GM12878 (cell line): ENCODE measurements around the gene HMGN3. TPM values are rescaled to one million over a fixed set of nuclear protein-coding genes. Genes with fewer than 3 reads are reported as not detected.

Experiments used
- ATAC-seq: fragments of 200-7000 bp; cut with Tn5 transposase; 3 replicates; pipeline ENCODE4 v1.9.1; 2020; ENCODE audit warnings: mild to moderate bottlenecking, moderate library complexity
- BruUV-seq: library from RNA; stranded (reverse); fragments of 400-500 nt; replicated peaks from 2 replicates; lab custom pipeline; 2021; lab: Mats Ljungman, UMichigan
- CTCF ChIA-PET: fragments of 300-600 bp; sonication (Branson Sonifier 250); formaldehyde crosslinking; extraction: SDS; loops from one replicate; lab custom pipeline; 2021; ENCODE audit warnings: inconsistent platforms; lab: Yijun Ruan, JAX
- POLR2A ChIA-PET: fragments of 350-600 bp; formaldehyde crosslinking; extraction: SDS; loops from one replicate; lab custom pipeline; 2021; ENCODE audit warnings: inconsistent platforms; lab: Charles Lee
- RAD21 ChIA-PET: fragments of 300-600 bp; sonication (Branson Sonifier 250); formaldehyde crosslinking; loops from one replicate; lab custom pipeline; 2023; ENCODE audit warnings: antibody characterized with exemption; ENCODE audit not compliant: unreplicated experiment; lab: Charles Lee
- SMC1A ChIA-PET: fragments of 300-600 bp; sonication (Branson Sonifier 250); formaldehyde crosslinking; loops from one replicate; lab custom pipeline; 2023; ENCODE audit not compliant: unreplicated experiment, uncharacterized antibody; lab: Charles Lee
- DNase-seq: peaks from one replicate; pipeline ENCODE4 v3.0.0-alpha.2; 2011; ENCODE audit warnings: low read depth, low spot score
- FAIRE-seq: peaks from 3 replicates; lab custom pipeline; 2011; peaks lifted over from hg19 to GRCh38; lab: Jason Lieb, UNC
- H2AFZ ChIP-seq: 2 replicates; pipeline ENCODE4 v1.6.0; 2011; ENCODE audit warnings: low read depth, low read length, control low read depth; ENCODE audit not compliant: control insufficient read depth
- H3K27ac ChIP-seq: 2 replicates; pipeline ENCODE4 v1.5.1; 2011; ENCODE audit warnings: control low read depth; ENCODE audit not compliant: control insufficient read depth, insufficient read depth
- H3K27me3 ChIP-seq, 2 experiments: replicated peaks in 1 of 2; 2 replicates each; pipeline versions ENCODE4 v1.6.0 to v1.6.1; 2011; ENCODE audit warnings: low read length in 1 of 2; ENCODE audit not compliant: control insufficient read depth in 2 of 2, insufficient read depth in 2 of 2
- H3K36me3 ChIP-seq, 2 experiments: 2 replicates each; pipeline ENCODE4 v1.5.1; 2011; ENCODE audit warnings: low read length in 1 of 2; ENCODE audit not compliant: control insufficient read depth in 2 of 2, insufficient read depth in 2 of 2
- H3K4me1 ChIP-seq: 2 replicates; pipeline ENCODE4 v1.6.1; 2011; ENCODE audit warnings: mild to moderate bottlenecking, low read length, moderate library complexity, mixed read lengths; ENCODE audit not compliant: control insufficient read depth, insufficient read depth
- H3K4me2 ChIP-seq: 2 replicates; pipeline ENCODE4 v1.6.0; 2011; ENCODE audit warnings: control low read depth; ENCODE audit not compliant: control insufficient read depth, insufficient read depth
- H3K4me3 ChIP-seq: fragments of 200-600 bp; sonication (generic); 2 replicates; pipeline ENCODE4 v1.5.1; 2016
- H3K79me2 ChIP-seq: 2 replicates; pipeline ENCODE4 v1.6.0; 2011; ENCODE audit warnings: low read length; ENCODE audit not compliant: control insufficient read depth, insufficient read depth
- H3K9ac ChIP-seq: 2 replicates; pipeline ENCODE4 v1.8.0; 2011; ENCODE audit warnings: low read length, control low read depth, mixed read lengths; ENCODE audit not compliant: control insufficient read depth, insufficient read depth
- H3K9me3 ChIP-seq: replicated peaks from 3 replicates; pipeline ENCODE4 v1.5.1; 2011; ENCODE audit warnings: mild to moderate bottlenecking, low read length; ENCODE audit not compliant: control insufficient read depth, insufficient read depth
- H4K20me1 ChIP-seq: 2 replicates; pipeline ENCODE4 v1.6.0; 2011; ENCODE audit not compliant: control insufficient read depth, insufficient read depth
- ELK1 ChIP-seq: IDR thresholded peaks from 2 replicates; pipeline ENCODE4 v1.6.1; 2012; ENCODE audit warnings: low read depth, low read length, improper control_type of control experiment
- GABPA ChIP-seq: IDR thresholded peaks from 2 replicates; pipeline ENCODE4 v1.6.1; 2014; ENCODE audit warnings: antibody characterized with exemption, low read depth, mild to moderate bottlenecking, inconsistent platforms
- HDAC2 ChIP-seq: fragments of 200-600 bp; sonication (generic); IDR thresholded peaks from 2 replicates; pipeline ENCODE4 v1.6.1; 2017
- KDM1A ChIP-seq: fragments of 200-600 bp; sonication (generic); IDR thresholded peaks from 2 replicates; pipeline ENCODE4 v1.6.1; 2016; ENCODE audit warnings: borderline replicate concordance
- MTA3 ChIP-seq: IDR thresholded peaks from 2 replicates; pipeline ENCODE4 v1.6.1; 2012; ENCODE audit warnings: low read length, inconsistent platforms, borderline replicate concordance
- MYC ChIP-seq: IDR thresholded peaks from 2 replicates; pipeline ENCODE4 v1.6.1; 2011; ENCODE audit warnings: mild to moderate bottlenecking, low read length, moderate library complexity, inconsistent platforms; ENCODE audit not compliant: insufficient read depth, insufficient replicate concordance, insufficient read length, severe bottlenecking
- NFYA ChIP-seq: IDR thresholded peaks from 2 replicates; pipeline ENCODE4 v1.6.1; 2011; ENCODE audit warnings: low read depth, mild to moderate bottlenecking, low read length, improper control_type of control experiment, borderline replicate concordance
- WGBS: methylation state at CpG from one replicate; pipeline ENCODE4 v1.1.6; 2016; ENCODE audit warnings: low lambda C conversion rate; ENCODE audit not compliant: insufficient replicate concordance, insufficient coverage; ENCODE audit errors: missing lambda C conversion rate; 5-methylcytosine and 5-hydroxymethylcytosine counted together
- in situ Hi-C: fragments of 300-500 bp; cut with MboI; formaldehyde crosslinking; loops from 9 replicates; pipeline ENCODE4 v1.14.3; 2018; ENCODE audit warnings: mixed read lengths
- intact Hi-C: fragments of 100-400 bp; cut with micrococcal nuclease; formaldehyde crosslinking; loops from one replicate; pipeline ENCODE4 v1.14.2; 2022; ENCODE audit not compliant: unreplicated experiment
- polyA plus RNA-seq, 11 experiments: library from polyadenylated mRNA; depleted of rRNA in 4 of 11; unstranded in 6 of 11; stranded (reverse) in 5 of 11; fragments of >200 nt; fragmentation: Nextera tagmentation in 4 of 11; fragmentation: Illumina TruSeq in 1 of 11; extraction: Ambion mirVana in 4 of 11; extraction: Trizol in 1 of 11; gene quantifications; 1 replicate in 1 of 11; 2 replicates in 10 of 11; pipeline versions ENCODE4 v1.2.1 to v1.2.3, GENCODE V29; 2011 to 2016; ENCODE audit warnings: inconsistent platforms in 2 of 11, missing spikeins in 2 of 11, low read depth in 1 of 11
- total RNA-seq, 4 experiments: library from RNA; depleted of rRNA in 3 of 4; stranded (reverse); fragments of >200 nt in 3 of 4; fragmentation: Illumina TruSeq in 1 of 4; extraction: Trizol in 1 of 4; gene quantifications; 2 replicates each; pipeline versions ENCODE4 v1.2.1 to v1.2.3, GENCODE V29; 2013 to 2021
- TF ChIP-seq, protein P1 (sequence below): fragments of 450-650 bp; formaldehyde crosslinking; IDR thresholded peaks from 2 replicates; pipeline ENCODE4 v1.4.0; 2022; ENCODE audit warnings: mild to moderate bottlenecking, moderate library complexity
- TF ChIP-seq, protein P2 (sequence below): fragments of 450-650 bp; IDR thresholded peaks from 2 replicates; pipeline ENCODE4 v1.6.1; 2016; ENCODE audit warnings: mild to moderate bottlenecking

Gene HMGN3
- total and polyA plus RNA-seq, 10 of the 15 experiments (the other 5 are each of a cell fraction or from before 2014, with no cell fraction given) = 115 to 496 (median 262) TPM

- CTCF ChIA-PET = interaction anchor here (1.8 kb wide), 1 partner anchor 10 kb away, joined by 4 read pairs; no protein-coding TSS in a partner anchor
- FAIRE-seq (no peak), DNase-seq (no peak), ATAC-seq (no peak)
- no TSS peak for BruUV-seq
- intact Hi-C loops = loop anchor here (10.0 kb wide), 1 partner anchor 256 kb away; no protein-coding TSS in a partner anchor
- Histone ChIP-seq H3K4me1 (no peaks in the 10 kb centered on the region), H2AFZ (no peak overlapping the region), H3K27ac (no peak overlapping the region), H3K36me3 (peaks cover 6 to 11% of the 10 kb centered on the region in 2 experiments; a peak in 3 of 4 replicates), H3K9ac (no peak overlapping the region), H4K20me1 (no peaks in the 10 kb centered on the region), H3K27me3 (no peaks in the 10 kb centered on the region), H3K4me2 (no peak overlapping the region), H3K9me3 (no peaks in the 10 kb centered on the region), H3K79me2 (no peaks in the 10 kb centered on the region)
- RAD21 ChIA-PET = no interaction called here
- in situ Hi-C loops = no loop called here
- SMC1A ChIA-PET = interaction anchor here (1.6 to 1.7 kb wide), 2 partner anchors 27 to 38 kb away, joined by 3 to 7 read pairs; no protein-coding TSS in a partner anchor
- POLR2A ChIA-PET = interaction anchor here (1.1 kb wide), 1 partner anchor 24 kb away, joined by 3 read pairs; no protein-coding TSS in a partner anchor
- no peak for TF ChIP-seq MYC
- TF ChIP-seq NFYA = no peak
- TF ChIP-seq KDM1A = no peak
- no peak for TF ChIP-seq MTA3
- no peak for TF ChIP-seq GABPA
- TF ChIP-seq, all 136 proteins: peak for 0
- no peak overlapping the region for H3K4me3 ChIP-seq
These were observed 25.7 kb downstream of the HMGN3 start for GRCh38 chr6:79208816-79209215.

DNA sequence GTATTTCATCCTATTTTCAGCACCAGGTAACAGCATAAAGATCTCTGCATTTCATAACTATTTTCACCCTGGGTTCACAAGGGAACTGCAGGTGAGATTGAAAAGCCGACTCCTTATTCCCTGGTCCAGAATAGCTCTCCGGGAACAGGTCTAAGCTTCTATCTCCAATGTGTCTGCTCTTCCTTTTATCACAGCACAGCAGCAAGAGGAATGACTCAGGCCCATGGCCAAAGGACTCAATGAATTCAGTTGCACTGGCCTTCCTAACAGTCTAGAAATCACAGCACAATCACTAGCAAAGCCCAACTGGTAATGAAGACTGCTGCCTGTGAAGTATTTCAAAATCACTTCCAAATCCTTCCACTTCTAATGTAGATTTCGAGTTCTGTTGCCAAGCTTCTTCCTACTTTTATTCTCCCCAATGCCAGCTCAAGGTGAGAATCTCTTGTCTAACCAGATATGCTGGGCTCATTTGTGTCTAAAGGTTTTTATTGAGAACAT, 30.7 kb downstream of the HMGN3 start:
- intact Hi-C loops (loop anchor here (10.0 kb wide), 1 partner anchor 261 kb away; no protein-coding TSS in a partner anchor), in situ Hi-C loops (no loop called here)
- Histone ChIP-seq H2AFZ (no peak overlapping the region), H3K36me3 (peaks cover 2 to 5% of the 10 kb centered on the region in 2 experiments; a peak in 2 of 4 replicates), H3K27ac (no peak overlapping the region), H3K4me1 (no peaks in the 10 kb centered on the region), H3K27me3 (no peaks in the 10 kb centered on the region), H3K79me2 (no peaks in the 10 kb centered on the region), H3K9me3 (no peaks in the 10 kb centered on the region), H3K4me2 (no peak overlapping the region), H3K4me3 (no peak overlapping the region), H4K20me1 (no peaks in the 10 kb centered on the region), H3K9ac (no peak overlapping the region)
- ChIA-PET CTCF (no interaction called here), RAD21 (interaction anchor here (1.1 kb wide), 1 partner anchor 36 kb away, joined by 3 read pairs; no protein-coding TSS in a partner anchor), POLR2A (no interaction called here), SMC1A (interaction anchor here (0.7 to 1.5 kb wide), 2 partner anchors 14 to 32 kb away, joined by 3 to 4 read pairs; no protein-coding TSS in a partner anchor)
- ATAC-seq (no peak), FAIRE-seq (no peak), DNase-seq (no peak)
- no TSS peak for BruUV-seq
- 98% methylated on average over 3 of the region's 3 CpGs for WGBS
- TF ChIP-seq HDAC2 (no peak), ELK1 (no peak)
- TF ChIP-seq, protein P1, sequence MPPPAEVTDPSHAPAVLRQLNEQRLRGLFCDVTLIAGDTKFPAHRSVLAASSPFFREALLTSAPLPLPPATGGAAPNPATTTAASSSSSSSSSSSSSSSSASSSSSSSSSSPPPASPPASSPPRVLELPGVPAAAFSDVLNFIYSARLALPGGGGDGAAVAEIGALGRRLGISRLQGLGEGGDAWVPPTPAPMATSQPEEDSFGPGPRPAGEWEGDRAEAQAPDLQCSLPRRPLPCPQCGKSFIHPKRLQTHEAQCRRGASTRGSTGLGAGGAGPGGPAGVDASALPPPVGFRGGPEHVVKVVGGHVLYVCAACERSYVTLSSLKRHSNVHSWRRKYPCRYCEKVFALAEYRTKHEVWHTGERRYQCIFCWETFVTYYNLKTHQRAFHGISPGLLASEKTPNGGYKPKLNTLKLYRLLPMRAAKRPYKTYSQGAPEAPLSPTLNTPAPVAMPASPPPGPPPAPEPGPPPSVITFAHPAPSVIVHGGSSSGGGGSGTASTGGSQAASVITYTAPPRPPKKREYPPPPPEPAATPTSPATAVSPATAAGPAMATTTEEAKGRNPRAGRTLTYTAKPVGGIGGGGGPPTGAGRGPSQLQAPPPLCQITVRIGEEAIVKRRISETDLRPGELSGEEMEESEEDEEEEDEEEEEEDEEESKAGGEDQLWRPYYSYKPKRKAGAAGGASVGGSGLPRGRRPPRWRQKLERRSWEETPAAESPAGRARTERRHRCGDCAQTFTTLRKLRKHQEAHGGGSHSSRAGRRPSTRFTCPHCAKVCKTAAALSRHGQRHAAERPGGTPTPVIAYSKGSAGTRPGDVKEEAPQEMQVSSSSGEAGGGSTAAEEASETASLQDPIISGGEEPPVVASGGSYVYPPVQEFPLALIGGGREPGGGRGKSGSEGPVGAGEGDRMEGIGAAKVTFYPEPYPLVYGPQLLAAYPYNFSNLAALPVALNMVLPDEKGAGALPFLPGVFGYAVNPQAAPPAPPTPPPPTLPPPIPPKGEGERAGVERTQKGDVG = no peak
- TF ChIP-seq, protein P2, sequence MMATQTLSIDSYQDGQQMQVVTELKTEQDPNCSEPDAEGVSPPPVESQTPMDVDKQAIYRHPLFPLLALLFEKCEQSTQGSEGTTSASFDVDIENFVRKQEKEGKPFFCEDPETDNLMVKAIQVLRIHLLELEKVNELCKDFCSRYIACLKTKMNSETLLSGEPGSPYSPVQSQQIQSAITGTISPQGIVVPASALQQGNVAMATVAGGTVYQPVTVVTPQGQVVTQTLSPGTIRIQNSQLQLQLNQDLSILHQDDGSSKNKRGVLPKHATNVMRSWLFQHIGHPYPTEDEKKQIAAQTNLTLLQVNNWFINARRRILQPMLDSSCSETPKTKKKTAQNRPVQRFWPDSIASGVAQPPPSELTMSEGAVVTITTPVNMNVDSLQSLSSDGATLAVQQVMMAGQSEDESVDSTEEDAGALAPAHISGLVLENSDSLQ = no peak
